Measurements from ENCODE around the gene VGLL2.

DNA sequence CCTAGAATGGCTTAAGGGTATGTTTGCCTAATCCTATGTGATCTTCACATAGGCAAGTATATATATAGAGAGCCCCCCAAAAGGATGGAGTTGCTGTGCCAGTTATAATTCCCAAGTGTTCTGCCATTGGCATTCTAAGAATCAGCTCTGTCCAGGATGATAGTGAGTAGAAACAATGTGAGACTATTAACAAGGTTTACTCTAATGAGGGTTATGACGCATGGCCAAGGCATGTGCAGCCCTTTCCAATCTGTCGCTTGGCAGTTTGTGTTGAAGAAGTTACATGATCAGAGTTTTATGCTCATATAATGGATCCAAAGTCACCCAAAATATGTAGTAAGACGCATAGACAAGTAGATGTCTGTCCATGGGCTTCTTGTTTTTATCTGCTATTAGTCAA, 33.6 kb downstream of the VGLL2 start:
- no peak for TF ChIP-seq EZH2 (IDR thresholded peaks at IDR 0.05; ENCODE audit: borderline replicate concordance, low read length)
- TF ChIP-seq, protein P1, sequence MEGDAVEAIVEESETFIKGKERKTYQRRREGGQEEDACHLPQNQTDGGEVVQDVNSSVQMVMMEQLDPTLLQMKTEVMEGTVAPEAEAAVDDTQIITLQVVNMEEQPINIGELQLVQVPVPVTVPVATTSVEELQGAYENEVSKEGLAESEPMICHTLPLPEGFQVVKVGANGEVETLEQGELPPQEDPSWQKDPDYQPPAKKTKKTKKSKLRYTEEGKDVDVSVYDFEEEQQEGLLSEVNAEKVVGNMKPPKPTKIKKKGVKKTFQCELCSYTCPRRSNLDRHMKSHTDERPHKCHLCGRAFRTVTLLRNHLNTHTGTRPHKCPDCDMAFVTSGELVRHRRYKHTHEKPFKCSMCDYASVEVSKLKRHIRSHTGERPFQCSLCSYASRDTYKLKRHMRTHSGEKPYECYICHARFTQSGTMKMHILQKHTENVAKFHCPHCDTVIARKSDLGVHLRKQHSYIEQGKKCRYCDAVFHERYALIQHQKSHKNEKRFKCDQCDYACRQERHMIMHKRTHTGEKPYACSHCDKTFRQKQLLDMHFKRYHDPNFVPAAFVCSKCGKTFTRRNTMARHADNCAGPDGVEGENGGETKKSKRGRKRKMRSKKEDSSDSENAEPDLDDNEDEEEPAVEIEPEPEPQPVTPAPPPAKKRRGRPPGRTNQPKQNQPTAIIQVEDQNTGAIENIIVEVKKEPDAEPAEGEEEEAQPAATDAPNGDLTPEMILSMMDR (conservative IDR thresholded peaks at IDR 0.05 in 1 of 2, IDR thresholded peaks at IDR 0.05 in 1 of 2; ENCODE audit: extremely low read depth in 1 of 2, insufficient read depth in 1 of 2, low read depth in 1 of 2, low read length in 2 of 2), result no peak

Data from mammary epithelial cell (primary cell).